CD1c-positive myeloid dendritic cell (primary cell): ENCODE measurements around the gene VGF.
A peak's percentile ranks its signal among the peaks of the same experiment; 100 is the strongest.

ENCODE experiments used
- DNase-seq: peaks from one replicate; pipeline ENCODE4 v3.0.0-alpha.2; 2016; ENCODE audit errors: extremely low spot score

Gene VGF

GRCh38 chr7:101165958-101166647 lies 734 bp upstream of the VGF start:
- no peak for DNase-seq

GRCh38 chr7:101164071-101164840 lies 1.1 kb downstream of the VGF start:
- peak; percentile 47 for DNase-seq

- no peak for DNase-seq
Measured at GRCh38 chr7:101163279-101164070, 1.9 kb downstream of the VGF start.

GRCh38 chr7:101162551-101163278 lies 2.7 kb downstream of the VGF start:
- DNase-seq = peak; percentile 53

GRCh38 chr7:101161692-101162471 lies 3.5 kb downstream of the VGF start:
- no peak for DNase-seq

- no peak for DNase-seq
Measured at GRCh38 chr7:101160910-101161309, 4.5 kb downstream of the VGF start.

- DNase-seq = no peak
Measured at GRCh38 chr7:101159696-101160674, 5.4 kb downstream of the VGF start.

- no peak for DNase-seq
Measured at GRCh38 chr7:101156866-101157589, 8.3 kb downstream of the VGF start.

GRCh38 chr7:101156277-101156676 lies 9.1 kb downstream of the VGF start:
- no peak for DNase-seq

GRCh38 chr7:101155303-101155702 lies 10.1 kb downstream of the VGF start:
- no peak for DNase-seq

- DNase-seq = no peak
Measured at GRCh38 chr7:101154693-101155102, 10.7 kb downstream of the VGF start.

- peak; percentile 96 for DNase-seq
Measured at GRCh38 chr7:101153969-101154692, 11.2 kb downstream of the VGF start, which contains the start of gene AP1S1. AP1S1 (plus strand) TSS chr7:101154476; CDS start chr7:101154515, 39 bp downstream.

- no peak for DNase-seq
Measured at GRCh38 chr7:101151908-101152651, 13.3 kb downstream of the VGF start.

- no peak for DNase-seq
Measured at GRCh38 chr7:101140746-101141382, 24.5 kb downstream of the VGF start.

- DNase-seq = no peak
Measured at GRCh38 chr7:101140339-101140699, 25.1 kb downstream of the VGF start.

- peak; percentile 95 for DNase-seq
Measured at GRCh38 chr7:101138213-101138870, 27.0 kb downstream of the VGF start.
